ENCODE measurements around the gene FGR.

DNA sequence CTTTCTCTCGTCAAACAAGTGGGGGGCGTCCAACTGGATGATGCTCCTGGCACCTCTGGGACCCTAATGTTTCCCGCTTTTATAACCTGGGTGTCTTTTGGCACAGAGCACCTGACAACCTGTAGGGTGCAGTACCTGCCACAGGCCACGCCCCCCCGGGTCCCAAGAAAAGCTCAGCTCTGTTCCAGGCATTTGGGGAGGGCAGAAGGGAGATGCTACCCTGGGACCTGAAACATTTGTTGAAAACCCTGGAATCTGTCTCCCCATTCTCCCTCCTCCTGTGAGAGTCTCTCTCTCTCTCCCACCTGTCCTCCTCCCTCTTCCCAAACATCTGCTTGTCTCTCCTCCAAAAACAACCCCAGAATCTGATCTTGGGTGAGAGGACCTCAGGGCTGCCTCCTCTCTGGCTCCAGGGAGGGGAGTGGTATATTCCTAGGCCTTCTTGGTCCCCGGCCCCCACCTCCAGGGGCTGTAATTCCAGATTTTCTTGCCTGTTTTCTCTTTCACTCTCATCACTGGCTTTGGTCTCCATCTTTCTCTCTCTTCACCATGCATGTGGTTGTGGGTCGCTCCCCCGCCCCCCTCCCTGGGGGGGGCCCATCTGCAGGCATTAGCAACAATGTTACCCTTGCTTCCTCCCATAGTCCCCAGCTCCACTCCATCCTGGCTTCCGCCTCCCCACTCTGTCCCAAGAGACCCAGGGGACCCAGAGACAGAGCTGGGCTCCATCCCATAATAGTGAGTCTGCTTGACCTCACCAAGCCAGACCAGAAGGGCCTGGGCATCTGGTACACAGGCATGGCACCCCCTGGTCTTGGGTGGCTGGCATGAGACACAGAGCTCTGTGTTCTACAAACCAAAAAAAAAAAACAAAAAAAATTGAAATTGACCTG is 35.1 kb downstream of the FGR start:
- TF ChIP-seq, protein P1, sequence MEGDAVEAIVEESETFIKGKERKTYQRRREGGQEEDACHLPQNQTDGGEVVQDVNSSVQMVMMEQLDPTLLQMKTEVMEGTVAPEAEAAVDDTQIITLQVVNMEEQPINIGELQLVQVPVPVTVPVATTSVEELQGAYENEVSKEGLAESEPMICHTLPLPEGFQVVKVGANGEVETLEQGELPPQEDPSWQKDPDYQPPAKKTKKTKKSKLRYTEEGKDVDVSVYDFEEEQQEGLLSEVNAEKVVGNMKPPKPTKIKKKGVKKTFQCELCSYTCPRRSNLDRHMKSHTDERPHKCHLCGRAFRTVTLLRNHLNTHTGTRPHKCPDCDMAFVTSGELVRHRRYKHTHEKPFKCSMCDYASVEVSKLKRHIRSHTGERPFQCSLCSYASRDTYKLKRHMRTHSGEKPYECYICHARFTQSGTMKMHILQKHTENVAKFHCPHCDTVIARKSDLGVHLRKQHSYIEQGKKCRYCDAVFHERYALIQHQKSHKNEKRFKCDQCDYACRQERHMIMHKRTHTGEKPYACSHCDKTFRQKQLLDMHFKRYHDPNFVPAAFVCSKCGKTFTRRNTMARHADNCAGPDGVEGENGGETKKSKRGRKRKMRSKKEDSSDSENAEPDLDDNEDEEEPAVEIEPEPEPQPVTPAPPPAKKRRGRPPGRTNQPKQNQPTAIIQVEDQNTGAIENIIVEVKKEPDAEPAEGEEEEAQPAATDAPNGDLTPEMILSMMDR (IDR thresholded peaks at IDR 0.05), result no peak
- TF ChIP-seq POLR2AphosphoS5 (IDR thresholded peaks at IDR 0.05; ENCODE audit: low read depth, low read length) (no peak), TAF1 (IDR thresholded peaks at IDR 0.05; ENCODE audit: borderline replicate concordance, low read depth, low read length) (no peak), MEF2A (IDR thresholded peaks at IDR 0.05; ENCODE audit: borderline replicate concordance, low read depth) (no peak), RFX5 (IDR thresholded peaks at IDR 0.05; ENCODE audit: low read length) (no peak), SMC3 (IDR thresholded peaks at IDR 0.05; ENCODE audit: low read depth, low read length) (no peak)
- TF ChIP-seq, protein P2, sequence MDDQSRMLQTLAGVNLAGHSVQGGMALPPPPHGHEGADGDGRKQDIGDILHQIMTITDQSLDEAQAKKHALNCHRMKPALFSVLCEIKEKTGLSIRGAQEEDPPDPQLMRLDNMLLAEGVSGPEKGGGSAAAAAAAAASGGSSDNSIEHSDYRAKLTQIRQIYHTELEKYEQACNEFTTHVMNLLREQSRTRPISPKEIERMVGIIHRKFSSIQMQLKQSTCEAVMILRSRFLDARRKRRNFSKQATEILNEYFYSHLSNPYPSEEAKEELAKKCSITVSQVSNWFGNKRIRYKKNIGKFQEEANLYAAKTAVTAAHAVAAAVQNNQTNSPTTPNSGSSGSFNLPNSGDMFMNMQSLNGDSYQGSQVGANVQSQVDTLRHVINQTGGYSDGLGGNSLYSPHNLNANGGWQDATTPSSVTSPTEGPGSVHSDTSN (IDR thresholded peaks at IDR 0.05), result no peak
